Karpas-422 (cell line): ENCODE data around the gene NEUROD2. TPM values are rescaled to one million over a fixed set of nuclear protein-coding genes. Genes with fewer than 3 reads are reported as not detected.

Source experiments
- DNase-seq: peaks from one replicate; pipeline ENCODE4 v3.0.0-alpha.2; 2015
- H2AFZ ChIP-seq: fragments of 200-600 bp; sonication (generic); 2 replicates; pipeline ENCODE4 v1.6.1; 2014; ENCODE audit warnings: antibody characterized with exemption, low read length, mixed read lengths
- H3K27ac ChIP-seq: fragments of 200-600 bp; sonication (generic); 2 replicates; pipeline ENCODE4 v1.5.1; 2014; ENCODE audit warnings: mild to moderate bottlenecking, low read length, moderate library complexity
- H3K27me3 ChIP-seq: fragments of 200-600 bp; sonication (generic); 2 replicates; pipeline ENCODE4 v1.6.1; 2014; ENCODE audit warnings: low read length, mixed read lengths
- H3K36me3 ChIP-seq: fragments of 200-600 bp; sonication (generic); 2 replicates; pipeline ENCODE4 v1.6.1; 2014; ENCODE audit warnings: low read length, mixed read lengths; ENCODE audit not compliant: insufficient read depth
- H3K4me1 ChIP-seq: fragments of 200-600 bp; sonication (generic); 2 replicates; pipeline ENCODE4 v1.6.1; 2014; ENCODE audit warnings: mild to moderate bottlenecking, low read length, mixed read lengths
- H3K4me2 ChIP-seq: fragments of 200-600 bp; sonication (generic); 2 replicates; pipeline ENCODE4 v1.6.1; 2014; ENCODE audit warnings: low read length, low read depth, mild to moderate bottlenecking; ENCODE audit not compliant: poor library complexity, severe bottlenecking
- H3K4me3 ChIP-seq: fragments of 200-600 bp; sonication (generic); 2 replicates; pipeline ENCODE4 v1.5.1; 2014; ENCODE audit warnings: mild to moderate bottlenecking, antibody characterized with exemption, low read length, mixed read lengths
- H3K79me2 ChIP-seq: fragments of 200-600 bp; sonication (generic); 2 replicates; pipeline ENCODE4 v1.6.1; 2014; ENCODE audit warnings: mild to moderate bottlenecking, low read length, mixed read lengths
- H3K9ac ChIP-seq: fragments of 200-600 bp; sonication (generic); 2 replicates; pipeline ENCODE4 v1.6.0; 2014; ENCODE audit warnings: low read length
- H3K9me2 ChIP-seq: fragments of 200-600 bp; sonication (generic), shearing (Covaris generic); replicated peaks from 2 replicates; pipeline ENCODE4 v1.6.0; 2014; ENCODE audit warnings: mild to moderate bottlenecking, low read length, moderate library complexity; ENCODE audit not compliant: insufficient read depth
- H3K9me3 ChIP-seq: fragments of 300-700, 200-600 bp; sonication (generic); 2 replicates; pipeline ENCODE4 v1.6.1; 2014; ENCODE audit warnings: low read length, mixed read lengths
- H4K20me1 ChIP-seq: fragments of 200-600 bp; sonication (generic); 2 replicates; pipeline ENCODE4 v1.6.1; 2014; ENCODE audit warnings: mild to moderate bottlenecking, antibody characterized with exemption, low read length, low read depth; ENCODE audit not compliant: insufficient read depth
- total RNA-seq: library from RNA; depleted of rRNA; stranded (reverse); fragments of >200 nt; shearing (Covaris generic); gene quantifications from 2 replicates; pipeline ENCODE4 v1.2.3, GENCODE V29; 2014; ENCODE audit warnings: low replicate concordance; rRNA removed

Gene NEUROD2
- not detected in 2 replicates for total RNA-seq

DNA sequence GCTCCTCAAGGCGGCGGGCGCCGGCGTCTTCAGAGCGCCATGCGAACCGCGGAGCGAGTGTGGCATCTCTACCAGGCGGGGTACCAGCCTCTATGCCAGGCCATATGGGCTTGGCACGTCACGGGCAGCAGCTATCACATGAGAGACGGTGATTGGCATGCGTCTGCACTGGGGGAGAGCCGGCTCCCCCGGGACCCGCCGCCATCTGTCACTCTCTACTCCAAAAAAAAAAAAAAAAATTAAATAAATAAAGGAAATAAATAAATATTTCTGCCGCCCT is at the start of gene NEUROD2:
TSS of gene NEUROD2 (minus strand) at position 70 of the 280 bp plus-strand sequence. CDS start 1,321 bp downstream, outside the sequence.
- H3K36me3 ChIP-seq: no peaks in the 10 kb centered on the region
- no peaks in the 10 kb centered on the region for H3K79me2 ChIP-seq
- H3K9ac ChIP-seq: no peak within 1 kb of the TSS
- H3K27me3 ChIP-seq: no peaks in the 10 kb centered on the region
- DNase-seq: no peak
- H3K9me3 ChIP-seq: no peaks in the 10 kb centered on the region
- peaks cover 5% of the 10 kb centered on the region; the same call in 1 of the 2 replicates for H4K20me1 ChIP-seq
- H3K4me2 ChIP-seq: no peak within 1 kb of the TSS
- no peak within 1 kb of the TSS for H2AFZ ChIP-seq
- no peak within 1 kb of the TSS for H3K27ac ChIP-seq
- no peak within 1 kb of the TSS for H3K4me3 ChIP-seq
- H3K9me2 ChIP-seq: no peaks in the 10 kb centered on the region
- peaks cover 32% of the 10 kb centered on the region for H3K4me1 ChIP-seq

DNA sequence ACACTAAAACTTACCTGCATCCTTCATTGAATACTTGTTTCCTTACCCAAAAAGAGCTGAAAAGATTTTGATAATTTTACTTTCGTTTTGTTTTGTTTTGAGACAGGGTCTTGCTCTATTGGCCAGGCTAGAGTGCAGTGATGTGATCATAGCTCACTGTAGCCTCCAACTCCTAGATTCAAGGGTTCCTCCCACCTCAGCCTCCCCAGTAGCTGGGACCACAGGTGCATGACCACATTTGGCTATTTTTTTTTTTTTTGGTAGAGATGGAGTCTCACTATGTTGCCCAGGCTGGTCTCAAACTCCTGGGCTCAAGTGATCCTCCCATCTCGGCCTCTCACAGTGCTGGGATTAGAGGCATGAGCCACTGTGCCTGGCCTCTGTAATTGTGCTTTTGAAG is 47.4 kb upstream of the NEUROD2 start:
- Histone ChIP-seq H3K4me1 (peaks cover 2% of the 10 kb centered on the region; the same call in 1 of the 2 replicates), H3K27me3 (no peaks in the 10 kb centered on the region), H3K27ac (no peak overlapping the region), H3K9ac (no peak overlapping the region), H3K9me2 (no peaks in the 10 kb centered on the region), H3K79me2 (peaks cover 30% of the 10 kb centered on the region), H3K4me3 (no peak overlapping the region), H2AFZ (no peak overlapping the region), H4K20me1 (peaks cover 9% of the 10 kb centered on the region), H3K4me2 (no peak overlapping the region), H3K36me3 (no peaks in the 10 kb centered on the region), H3K9me3 (no peaks in the 10 kb centered on the region)
- no peak for DNase-seq

DNA sequence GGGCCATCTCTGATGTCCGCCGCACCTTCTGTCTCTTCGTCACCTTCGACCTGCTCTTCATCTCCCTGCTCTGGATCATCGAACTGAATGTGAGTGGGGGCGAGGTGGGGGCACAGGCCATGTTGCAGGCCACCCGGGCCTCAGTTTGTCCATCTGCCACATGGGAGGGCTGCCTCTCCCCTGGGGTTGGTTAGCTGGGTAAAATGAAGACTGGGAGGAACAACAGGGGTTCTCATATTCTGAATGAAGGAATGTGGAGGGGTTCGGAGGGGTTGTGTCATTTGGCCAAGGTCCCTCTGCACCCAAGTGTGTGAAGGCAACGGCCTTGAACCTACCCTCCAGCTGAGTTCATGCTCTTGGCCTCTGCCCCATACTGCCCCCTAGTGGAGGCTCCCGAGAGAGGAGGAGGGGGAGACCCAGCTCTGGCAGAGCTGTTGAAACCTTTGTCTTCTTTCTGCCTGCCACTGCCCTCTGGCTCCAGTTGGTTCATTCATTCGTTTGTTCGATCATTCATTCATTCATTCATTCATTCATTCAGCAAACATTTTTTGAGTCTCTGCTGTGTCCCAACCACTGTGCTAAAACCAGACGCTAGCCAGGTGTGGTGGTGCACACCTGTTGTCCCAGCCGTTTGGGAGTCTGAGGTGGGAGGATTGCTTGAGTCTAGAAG is 46.1 kb upstream of the NEUROD2 start:
- no peaks in the 10 kb centered on the region for H3K9me2 ChIP-seq
- H3K36me3 ChIP-seq: no peaks in the 10 kb centered on the region
- no peak overlapping the region for H3K27ac ChIP-seq
- no peak overlapping the region for H3K4me2 ChIP-seq
- peaks cover 33% of the 10 kb centered on the region for H3K79me2 ChIP-seq
- peaks cover 9% of the 10 kb centered on the region for H4K20me1 ChIP-seq
- no peaks in the 10 kb centered on the region for H3K4me1 ChIP-seq
- no peaks in the 10 kb centered on the region for H3K9me3 ChIP-seq
- no peak overlapping the region for H2AFZ ChIP-seq
- DNase-seq: peak; percentile 92
- no peak overlapping the region for H3K4me3 ChIP-seq
- no peak overlapping the region for H3K9ac ChIP-seq
- H3K27me3 ChIP-seq: no peaks in the 10 kb centered on the region

DNA sequence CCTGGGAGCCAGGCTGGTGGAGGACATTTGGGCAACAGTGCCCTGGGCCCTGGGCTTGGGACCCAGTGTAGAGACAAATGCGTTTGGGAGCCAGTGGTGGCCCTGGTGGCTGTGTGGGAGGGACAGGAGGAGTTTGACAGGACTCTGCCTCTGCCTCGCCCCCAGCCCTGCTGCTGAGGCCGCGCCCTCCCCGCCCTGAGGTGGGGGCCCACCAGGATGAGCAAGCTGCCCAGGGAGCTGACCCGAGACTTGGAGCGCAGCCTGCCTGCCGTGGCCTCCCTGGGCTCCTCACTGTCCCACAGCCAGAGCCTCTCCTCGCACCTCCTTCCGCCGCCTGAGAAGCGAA is 45.6 kb upstream of the NEUROD2 start:
- H3K4me3 ChIP-seq: no peak overlapping the region
- H3K4me2 ChIP-seq: no peak overlapping the region
- H4K20me1 ChIP-seq: peaks cover 9% of the 10 kb centered on the region
- no peak overlapping the region for H2AFZ ChIP-seq
- H3K79me2 ChIP-seq: peaks cover 38% of the 10 kb centered on the region
- DNase-seq: no peak
- H3K9ac ChIP-seq: no peak overlapping the region
- H3K9me2 ChIP-seq: no peaks in the 10 kb centered on the region
- no peaks in the 10 kb centered on the region for H3K4me1 ChIP-seq
- no peaks in the 10 kb centered on the region for H3K27me3 ChIP-seq
- H3K36me3 ChIP-seq: no peaks in the 10 kb centered on the region
- H3K9me3 ChIP-seq: no peaks in the 10 kb centered on the region
- H3K27ac ChIP-seq: no peak overlapping the region

DNA sequence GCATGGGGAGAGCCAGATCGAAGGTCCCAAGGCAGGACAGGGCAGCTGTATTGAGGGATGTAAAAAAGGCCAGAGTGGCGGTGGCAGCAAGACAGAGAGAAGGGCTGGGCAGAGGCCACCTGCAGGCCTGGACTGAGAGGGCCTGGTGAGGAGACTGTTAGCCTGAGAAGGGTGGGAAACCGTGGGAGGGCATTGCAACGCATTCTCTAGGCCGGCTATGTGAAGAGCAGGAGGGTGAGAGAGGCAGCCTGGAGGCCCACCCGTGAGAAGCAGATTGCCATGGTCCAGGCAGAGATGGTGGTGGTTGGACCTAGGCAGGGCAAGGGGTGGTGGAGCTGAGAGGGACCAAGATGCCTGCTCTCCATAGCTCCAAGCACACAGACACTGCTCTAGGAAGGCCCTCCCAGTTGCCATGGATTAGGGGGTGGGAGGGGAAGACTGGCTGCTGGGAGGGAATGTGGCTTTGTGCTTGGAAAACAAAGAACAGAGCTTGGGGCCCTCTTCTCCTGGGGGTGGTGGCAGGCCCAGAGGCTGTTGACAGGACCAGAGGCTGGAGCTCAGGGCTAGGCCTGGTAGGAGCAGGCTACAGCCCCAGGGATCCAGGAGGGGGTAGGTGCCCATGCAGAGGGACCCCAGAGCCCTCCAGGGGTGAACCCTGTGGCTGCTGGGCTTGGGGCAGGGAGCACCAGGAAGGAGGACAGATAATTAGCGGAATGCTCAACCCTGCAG is 45.0 kb upstream of the NEUROD2 start:
- peaks cover 9% of the 10 kb centered on the region for H4K20me1 ChIP-seq
- peaks cover 38% of the 10 kb centered on the region for H3K79me2 ChIP-seq
- no peak overlapping the region for H3K9ac ChIP-seq
- H2AFZ ChIP-seq: no peak overlapping the region
- H3K9me3 ChIP-seq: no peaks in the 10 kb centered on the region
- H3K4me2 ChIP-seq: no peak overlapping the region
- H3K27me3 ChIP-seq: no peaks in the 10 kb centered on the region
- H3K4me1 ChIP-seq: no peaks in the 10 kb centered on the region
- no peaks in the 10 kb centered on the region for H3K36me3 ChIP-seq
- H3K9me2 ChIP-seq: no peaks in the 10 kb centered on the region
- H3K4me3 ChIP-seq: no peak overlapping the region
- DNase-seq: no peak
- no peak overlapping the region for H3K27ac ChIP-seq

DNA sequence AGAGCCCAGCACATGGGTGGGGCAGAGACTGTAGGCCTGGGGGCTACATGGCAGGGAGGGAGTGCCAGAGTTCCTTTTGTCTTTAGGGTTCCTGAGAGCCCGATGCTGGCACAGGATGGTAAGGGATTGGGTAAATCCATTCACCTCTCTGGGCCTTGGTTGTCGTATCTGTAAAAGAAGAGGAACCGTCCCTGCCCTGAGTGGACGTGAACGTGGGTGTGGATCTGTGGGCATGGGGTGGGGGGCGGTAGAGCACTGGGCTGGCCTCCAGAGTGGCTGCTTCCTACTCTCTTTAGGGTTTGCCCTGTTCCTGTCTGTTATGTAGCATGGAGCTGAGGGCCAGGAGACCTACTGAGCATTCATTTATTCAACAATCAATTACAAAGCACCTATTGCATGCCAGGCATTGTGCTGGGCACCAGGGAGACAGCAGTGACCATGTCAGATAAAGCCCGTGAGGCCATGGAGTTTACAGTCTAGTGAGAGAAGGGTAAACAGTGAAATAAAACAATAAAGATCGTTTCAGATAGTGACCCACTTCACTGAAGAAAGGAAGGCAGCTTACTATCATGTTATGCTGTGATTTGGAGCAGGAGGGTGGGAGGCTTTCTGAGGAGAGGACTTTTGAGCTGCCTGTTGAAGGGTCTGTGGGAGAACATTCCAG is 44.3 kb upstream of the NEUROD2 start:
- Histone ChIP-seq H3K79me2 (peaks cover 38% of the 10 kb centered on the region), H4K20me1 (peaks cover 9% of the 10 kb centered on the region), H3K9ac (no peak overlapping the region), H3K4me2 (no peak overlapping the region), H2AFZ (no peak overlapping the region), H3K36me3 (no peaks in the 10 kb centered on the region), H3K9me3 (no peaks in the 10 kb centered on the region), H3K27ac (no peak overlapping the region), H3K27me3 (no peaks in the 10 kb centered on the region), H3K4me1 (no peaks in the 10 kb centered on the region), H3K4me3 (no peak overlapping the region), H3K9me2 (no peaks in the 10 kb centered on the region)
- DNase-seq: no peak

DNA sequence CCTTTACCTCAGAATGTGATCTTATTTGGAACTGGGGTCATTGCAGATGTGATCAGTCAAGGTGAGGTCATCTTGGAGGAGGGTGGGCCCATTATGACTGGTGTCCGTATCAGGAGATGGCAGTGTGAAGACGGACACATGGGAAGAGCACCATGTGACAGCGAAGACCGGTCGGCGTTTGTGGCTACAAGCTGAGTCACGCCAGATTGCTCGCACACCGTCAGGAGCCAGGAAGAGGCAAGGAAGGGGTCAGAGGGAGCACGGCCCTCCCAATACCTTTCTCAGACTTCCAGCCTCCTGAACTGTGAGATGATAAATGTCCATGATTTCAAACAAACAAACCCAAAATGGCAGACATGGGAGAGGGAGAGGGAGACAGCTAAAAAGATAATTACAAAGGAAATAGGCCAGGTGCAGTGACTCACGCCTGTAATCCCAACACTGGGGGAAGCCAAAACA is 42.4 kb upstream of the NEUROD2 start:
- H3K9me2 ChIP-seq: no peaks in the 10 kb centered on the region
- H2AFZ ChIP-seq: no peak overlapping the region
- no peak overlapping the region for H3K27ac ChIP-seq
- no peak overlapping the region for H3K4me3 ChIP-seq
- no peaks in the 10 kb centered on the region for H3K9me3 ChIP-seq
- no peaks in the 10 kb centered on the region for H3K4me1 ChIP-seq
- H3K79me2 ChIP-seq: peaks cover 51% of the 10 kb centered on the region
- no peaks in the 10 kb centered on the region for H3K36me3 ChIP-seq
- no peaks in the 10 kb centered on the region for H3K27me3 ChIP-seq
- H3K9ac ChIP-seq: no peak overlapping the region
- DNase-seq: no peak
- no peak overlapping the region for H3K4me2 ChIP-seq
- peaks cover 13% of the 10 kb centered on the region for H4K20me1 ChIP-seq

DNA sequence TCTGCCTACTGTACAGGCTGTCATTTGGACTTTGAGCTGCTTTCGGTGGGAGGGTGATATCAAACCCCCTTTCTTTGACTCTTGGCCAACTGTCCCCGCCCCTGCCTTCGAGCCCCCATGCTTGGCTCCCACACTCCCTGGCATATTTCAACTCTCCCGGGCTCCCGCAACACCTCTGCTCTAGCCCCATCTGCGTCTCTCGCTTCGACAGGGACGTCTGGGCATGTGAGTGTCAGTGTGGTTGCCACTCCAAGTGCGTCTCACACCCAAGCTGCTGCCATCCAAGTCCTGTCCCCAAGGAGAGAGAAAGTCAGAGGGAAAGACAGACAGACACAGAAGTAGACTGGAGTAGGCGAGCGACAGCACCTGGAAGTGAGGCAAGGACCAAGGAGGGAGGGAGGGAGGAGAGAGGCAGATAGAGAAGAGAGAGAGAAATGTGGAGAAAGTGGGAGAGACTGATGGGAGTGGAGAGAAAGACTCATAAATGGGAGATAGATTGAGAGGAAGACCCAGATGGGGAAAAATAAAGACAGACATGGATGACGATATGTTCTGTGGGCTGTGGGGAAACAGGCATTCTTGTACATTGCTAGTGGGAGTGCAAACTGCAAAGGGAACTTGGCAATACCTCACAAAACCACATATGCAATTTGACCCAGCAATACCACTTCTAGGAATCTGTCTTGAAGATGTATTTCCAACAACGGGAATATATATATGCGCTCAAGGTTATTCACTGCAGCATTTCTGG is 41.1 kb upstream of the NEUROD2 start:
- Histone ChIP-seq H2AFZ (no peak overlapping the region), H3K36me3 (no peaks in the 10 kb centered on the region), H3K4me2 (no peak overlapping the region), H3K4me3 (no peak overlapping the region), H3K27ac (no peak overlapping the region), H3K27me3 (no peaks in the 10 kb centered on the region), H3K9me3 (no peaks in the 10 kb centered on the region), H3K4me1 (no peaks in the 10 kb centered on the region), H4K20me1 (peaks cover 18% of the 10 kb centered on the region), H3K9me2 (no peaks in the 10 kb centered on the region), H3K9ac (no peak overlapping the region), H3K79me2 (peaks cover 55% of the 10 kb centered on the region)
- DNase-seq: no peak
